Activated gamma-delta T cell treated with anti-CD3 and anti-CD28 coated beads, Interleukin-2, amount 50 U/mL, for 16 hours (primary cell): Measurements from ENCODE around the gene MTFMT.
"Not testable (repeated sequence)": the region's sequence is repeated elsewhere in the genome, so short reads cannot be mapped to it uniquely, and the experiment has no call there.

ENCODE experiments used
- DNase-seq: peaks from one replicate; pipeline ENCODE4 v3.0.0-alpha.2; 2020; ENCODE audit warnings: low read depth

MTFMT gene

GRCh38 chr15:65060641-65061397 lies 31.4 kb upstream of the MTFMT start:
- DNase-seq: no peak

GRCh38 chr15:65059931-65060596 lies 30.6 kb upstream of the MTFMT start:
- no peak for DNase-seq

- DNase-seq: no peak
Observed at GRCh38 chr15:65059369-65059750, 29.9 kb upstream of the MTFMT start.

GRCh38 chr15:65058394-65059368 lies 29.2 kb upstream of the MTFMT start:
- no peak for DNase-seq

- no peak for DNase-seq
Observed at GRCh38 chr15:65057549-65057940, 28.1 kb upstream of the MTFMT start.

GRCh38 chr15:65056868-65057548 lies 27.6 kb upstream of the MTFMT start:
- DNase-seq: no peak

GRCh38 chr15:65056106-65056505 lies 26.7 kb upstream of the MTFMT start:
- DNase-seq: no peak

- no peak for DNase-seq
Observed at GRCh38 chr15:65055201-65055870, 25.9 kb upstream of the MTFMT start.

- peak; percentile 17 for DNase-seq
Observed at GRCh38 chr15:65054333-65055200, 25.1 kb upstream of the MTFMT start.

GRCh38 chr15:65052956-65053355 lies 23.5 kb upstream of the MTFMT start:
- DNase-seq: no peak

- no peak for DNase-seq
Observed at GRCh38 chr15:65051266-65051665, 21.8 kb upstream of the MTFMT start.

- no peak for DNase-seq
Observed at GRCh38 chr15:65050270-65050669, 20.8 kb upstream of the MTFMT start.

GRCh38 chr15:65049418-65049840 lies 20.0 kb upstream of the MTFMT start:
- DNase-seq: peak; percentile 80

- DNase-seq: no peak
Observed at GRCh38 chr15:65048241-65048640, 18.8 kb upstream of the MTFMT start.

GRCh38 chr15:65044724-65045481 lies 15.5 kb upstream of the MTFMT start, which contains the start of gene SLC51B:
Gene SLC51B (plus strand): TSS chr15:65045387. CDS start chr15:65050005, 4,618 bp downstream.
- DNase-seq: no peak

- DNase-seq: not testable (repeated sequence)
Observed at GRCh38 chr15:65044218-65044617, 14.8 kb upstream of the MTFMT start.

- DNase-seq: no peak
Observed at GRCh38 chr15:65042776-65043327, 13.4 kb upstream of the MTFMT start.

- no peak for DNase-seq
Observed at GRCh38 chr15:65041787-65042186, 12.3 kb upstream of the MTFMT start.

- DNase-seq: no peak
Observed at GRCh38 chr15:65040461-65040860, 11.0 kb upstream of the MTFMT start.
